Spleen (tissue), 11 donors: Measurements from ENCODE around the gene DPP4. TPM values are rescaled to one million over a fixed set of nuclear protein-coding genes. Genes with fewer than 3 reads are reported as not detected.
A peak's percentile ranks its signal among the peaks of the same experiment; 100 is the strongest.

ENCODE experiments used
- DNase-seq: peaks from one replicate; pipeline ENCODE4 v3.0.0-alpha.2; 2020
- H3K27ac ChIP-seq, 8 donors: fragments of 200-600 bp; sonication (generic) in 7 of 8; 1 replicate in 4 of 8; 2 replicates in 4 of 8; pipeline versions ENCODE4 v1.5.0 to v1.8.0; 2016 to 2021; ENCODE audit warnings: inconsistent platforms in 4 of 8, mild to moderate bottlenecking in 4 of 8, moderate library complexity in 1 of 8
- H3K27me3 ChIP-seq, 7 donors: fragments of 200-600 bp; sonication (generic) in 6 of 7; replicated peaks in 1 of 7; 1 replicate in 4 of 7; 2 replicates in 3 of 7; pipeline versions ENCODE4 v1.5.0 to v1.8.0; 2016 to 2021; ENCODE audit warnings: inconsistent platforms in 3 of 7, mild to moderate bottlenecking in 1 of 7
- H3K36me3 ChIP-seq, 6 donors: fragments of 200-600 bp; sonication (generic) in 5 of 6; 1 replicate in 4 of 6; 2 replicates in 2 of 6; pipeline versions ENCODE4 v1.5.0 to v1.8.0; 2016 to 2021; ENCODE audit warnings: inconsistent platforms in 2 of 6
- H3K4me1 ChIP-seq, 6 donors: fragments of 200-600 bp; sonication (generic) in 5 of 6; 1 replicate in 3 of 6; 2 replicates in 3 of 6; pipeline versions ENCODE4 v1.5.0 to v1.8.0; 2016 to 2021; ENCODE audit warnings: inconsistent platforms in 3 of 6
- H3K4me3 ChIP-seq, 8 donors: fragments of 200-600 bp; sonication (generic) in 7 of 8; 1 replicate in 4 of 8; 2 replicates in 4 of 8; pipeline versions ENCODE4 v1.5.0 to v1.8.0; 2016 to 2021; ENCODE audit warnings: inconsistent platforms in 4 of 8, mild to moderate bottlenecking in 4 of 8, moderate library complexity in 2 of 8
- H3K9me3 ChIP-seq, 8 donors: fragments of 200-600 bp; sonication (generic) in 7 of 8; 1 replicate in 4 of 8; 2 replicates in 4 of 8; pipeline versions ENCODE4 v1.5.0 to v1.8.0; 2016 to 2021; ENCODE audit warnings: inconsistent platforms in 4 of 8
- POLR2A ChIP-seq, 3 donors: fragments of 450-650 bp; IDR thresholded peaks; one replicate each; pipeline ENCODE4 v1.5.1; 2017; ENCODE audit warnings: antibody characterized with exemption in 3 of 3, mild to moderate bottlenecking in 1 of 3
- POLR2AphosphoS5 ChIP-seq, 3 donors: sonication (generic); formaldehyde crosslinking; IDR thresholded peaks; one replicate each; pipeline ENCODE4 v1.5.1; 2017; ENCODE audit warnings: antibody characterized with exemption in 3 of 3
- WGBS, 5 donors: extraction: QIAGEN DNeasy Blood & Tissue Kit in 3 of 5; methylation state at CpG; one replicate each; pipeline versions ENCODE4 v1.1.5 to v1.1.7; 2013 to 2018; 5-methylcytosine and 5-hydroxymethylcytosine counted together
- intact Hi-C: fragments of 100-400 bp; cut with DNase I; formaldehyde crosslinking; loops from one replicate; pipeline ENCODE4 v1.15.0; 2023; ENCODE audit warnings: low total_unique reads
- polyA plus RNA-seq, 3 donors: library from polyadenylated mRNA; stranded (reverse); fragments of 200-250 nt; gene quantifications; one replicate each; pipeline ENCODE4 v1.2.1, GENCODE V29; 2013
- total RNA-seq, 7 donors: library from RNA; depleted of rRNA in 3 of 7; stranded (reverse); fragments of >200 nt in 3 of 7; fragmentation: NEBNext Ultra II Directional in 4 of 7; extraction: Animal tissue kit (Norgen Biotek cat#: 25700) in 4 of 7; gene quantifications; one replicate each; pipeline versions ENCODE4 v1.1.0 to v1.2.1, GENCODE V29; 2016 to 2021
- TF ChIP-seq, protein P1 (sequence below), 11 experiments: fragments of 200-600 bp in 7 of 11; fragments of 450-650 bp in 4 of 11; sonication (generic) in 4 of 11; IDR thresholded peaks in 8 of 11; conservative IDR thresholded peaks in 3 of 11; 1 replicate in 7 of 11; 2 replicates in 4 of 11; pipeline versions ENCODE4 v1.4.0 to v1.8.0; 2016 to 2021; ENCODE audit warnings: antibody characterized with exemption in 11 of 11, inconsistent platforms in 4 of 11, mild to moderate bottlenecking in 1 of 11
- donor health status: healthy with polysubstance abuse.
- donor health status: DM: no; HTN: no; CAD: no; lungs with moderate emphysema.
- donor health status: DM: no; HTN: no; CAD: no.
- donor health status: Bipolar disorder and iron deficiency.
- donor health status: healthy.
- donor health status: DM: no; HTN: no; CAD: no.
- donor health status: DM: yes; HTN: yes; CAD: no.

DPP4 gene
- total and polyA plus RNA-seq, 10 donors, result 1.3 to 28.6 (median 18.4) TPM

DNA sequence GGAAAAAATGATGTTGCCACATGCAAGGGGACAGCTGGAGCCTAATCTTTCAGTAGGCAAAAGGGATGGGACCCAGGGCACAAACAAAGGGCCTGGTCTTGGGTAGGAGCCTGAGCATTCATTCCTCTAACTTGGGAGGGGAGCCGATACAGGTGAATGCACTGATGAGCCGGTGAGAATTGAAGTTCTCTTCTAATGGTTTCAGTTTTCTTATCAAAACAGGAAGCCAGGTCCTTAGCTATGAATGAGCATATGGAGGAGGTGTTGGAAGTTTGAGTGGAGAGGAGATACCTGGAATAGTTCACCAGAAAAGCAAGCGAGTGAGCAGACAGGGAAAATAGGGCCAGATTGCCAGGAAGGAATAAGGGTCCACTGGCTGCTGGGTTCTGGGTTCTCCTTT lies 10.1 kb downstream of the DPP4 start:
- 56 to 67% (median 66%) methylated on average over 3 of the region's 3 CpGs for WGBS, 5 donors
- H3K36me3 ChIP-seq, result no peaks in the 10 kb centered on the region
- no peaks in the 10 kb centered on the region for H3K9me3 ChIP-seq
- TF ChIP-seq POLR2AphosphoS5 (IDR thresholded peaks at IDR 0.05) (no peak), POLR2A (IDR thresholded peaks at IDR 0.05) (no peak)
- TF ChIP-seq, protein P1, sequence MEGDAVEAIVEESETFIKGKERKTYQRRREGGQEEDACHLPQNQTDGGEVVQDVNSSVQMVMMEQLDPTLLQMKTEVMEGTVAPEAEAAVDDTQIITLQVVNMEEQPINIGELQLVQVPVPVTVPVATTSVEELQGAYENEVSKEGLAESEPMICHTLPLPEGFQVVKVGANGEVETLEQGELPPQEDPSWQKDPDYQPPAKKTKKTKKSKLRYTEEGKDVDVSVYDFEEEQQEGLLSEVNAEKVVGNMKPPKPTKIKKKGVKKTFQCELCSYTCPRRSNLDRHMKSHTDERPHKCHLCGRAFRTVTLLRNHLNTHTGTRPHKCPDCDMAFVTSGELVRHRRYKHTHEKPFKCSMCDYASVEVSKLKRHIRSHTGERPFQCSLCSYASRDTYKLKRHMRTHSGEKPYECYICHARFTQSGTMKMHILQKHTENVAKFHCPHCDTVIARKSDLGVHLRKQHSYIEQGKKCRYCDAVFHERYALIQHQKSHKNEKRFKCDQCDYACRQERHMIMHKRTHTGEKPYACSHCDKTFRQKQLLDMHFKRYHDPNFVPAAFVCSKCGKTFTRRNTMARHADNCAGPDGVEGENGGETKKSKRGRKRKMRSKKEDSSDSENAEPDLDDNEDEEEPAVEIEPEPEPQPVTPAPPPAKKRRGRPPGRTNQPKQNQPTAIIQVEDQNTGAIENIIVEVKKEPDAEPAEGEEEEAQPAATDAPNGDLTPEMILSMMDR (IDR thresholded peaks at IDR 0.05 in 8 of 11, conservative IDR thresholded peaks at IDR 0.05 in 3 of 11), result no peak
- no peak overlapping the region for H3K4me3 ChIP-seq
- intact Hi-C loops, result no loop called here
- peak overlapping the region in 4 of 8 donors; percentile 29 to 55 (median 36) for H3K27ac ChIP-seq
- no peaks in the 10 kb centered on the region for H3K27me3 ChIP-seq
- H3K4me1 ChIP-seq, result peaks cover 0 to 24% (median 5%) of the 10 kb centered on the region in 6 donors
- DNase-seq, result no peak

DNA sequence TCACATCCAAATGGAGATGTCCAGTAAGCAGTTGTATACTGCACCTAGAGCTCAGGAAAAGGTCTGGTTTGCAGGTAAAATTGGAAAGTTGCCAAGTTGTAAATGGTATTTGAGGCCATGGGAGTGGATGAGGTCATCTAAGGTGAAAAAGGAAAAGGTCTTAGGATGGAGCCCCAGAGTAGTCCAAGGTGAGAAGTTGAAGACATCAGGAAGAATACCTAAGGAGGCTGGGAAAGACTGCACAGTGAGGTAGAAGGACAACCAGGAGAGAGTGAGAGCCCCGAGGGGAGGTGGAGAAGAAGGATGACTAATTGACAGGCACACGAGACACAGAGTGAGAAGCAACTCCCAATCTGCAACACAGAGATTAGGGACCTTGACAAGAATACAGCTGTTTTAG lies 10.7 kb downstream of the DPP4 start:
- no peak overlapping the region for H3K4me3 ChIP-seq
- no peaks in the 10 kb centered on the region for H3K27me3 ChIP-seq
- WGBS, 5 donors, result 64 to 89% (median 79%) methylated on average over 2 of the region's 2 CpGs
- intact Hi-C loops, result no loop called here
- peak overlapping the region in 4 of 8 donors; percentile 29 to 55 (median 36) for H3K27ac ChIP-seq
- DNase-seq, result no peak
- TF ChIP-seq POLR2A (IDR thresholded peaks at IDR 0.05) (no peak), POLR2AphosphoS5 (IDR thresholded peaks at IDR 0.05) (no peak)
- TF ChIP-seq, protein P1 (IDR thresholded peaks at IDR 0.05 in 8 of 11, conservative IDR thresholded peaks at IDR 0.05 in 3 of 11), result no peak
- H3K9me3 ChIP-seq, result no peaks in the 10 kb centered on the region
- no peaks in the 10 kb centered on the region for H3K36me3 ChIP-seq
- H3K4me1 ChIP-seq, result peaks cover 0 to 24% (median 7%) of the 10 kb centered on the region in 6 donors

DNA sequence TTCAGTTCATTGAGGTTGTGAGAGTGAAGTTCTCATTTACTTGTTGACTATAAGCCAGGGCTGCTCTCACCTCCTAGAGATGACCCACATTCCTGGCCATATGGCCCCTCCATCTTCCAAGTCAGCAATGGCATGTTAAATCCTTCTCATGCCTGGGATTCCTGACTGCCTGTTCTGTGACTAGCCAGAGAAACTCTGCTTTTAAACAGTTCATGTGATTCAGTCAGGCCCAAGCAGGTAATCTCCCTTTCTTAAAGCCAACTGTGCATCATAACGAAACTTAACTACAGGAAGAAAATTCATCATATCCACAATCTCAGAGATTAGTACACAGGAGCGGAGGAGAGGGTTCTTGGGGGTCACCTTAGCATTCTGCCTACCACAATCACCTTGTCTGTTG lies 11.5 kb downstream of the DPP4 start:
- no peak for TF ChIP-seq POLR2AphosphoS5 (IDR thresholded peaks at IDR 0.05)
- no peak for TF ChIP-seq POLR2A (IDR thresholded peaks at IDR 0.05)
- H3K36me3 ChIP-seq, result no peaks in the 10 kb centered on the region
- no peak for DNase-seq
- peaks cover 0 to 2% (median 0%) of the 10 kb centered on the region in 8 donors for H3K9me3 ChIP-seq
- peaks cover 0 to 29% (median 10%) of the 10 kb centered on the region in 6 donors for H3K4me1 ChIP-seq
- WGBS, 5 donors, result 75 to 94% (median 88%) methylated on average over 2 of the region's 2 CpGs
- H3K27me3 ChIP-seq, result no peaks in the 10 kb centered on the region
- no peak overlapping the region for H3K4me3 ChIP-seq
- no peak overlapping the region for H3K27ac ChIP-seq
- intact Hi-C loops, result no loop called here

DNA sequence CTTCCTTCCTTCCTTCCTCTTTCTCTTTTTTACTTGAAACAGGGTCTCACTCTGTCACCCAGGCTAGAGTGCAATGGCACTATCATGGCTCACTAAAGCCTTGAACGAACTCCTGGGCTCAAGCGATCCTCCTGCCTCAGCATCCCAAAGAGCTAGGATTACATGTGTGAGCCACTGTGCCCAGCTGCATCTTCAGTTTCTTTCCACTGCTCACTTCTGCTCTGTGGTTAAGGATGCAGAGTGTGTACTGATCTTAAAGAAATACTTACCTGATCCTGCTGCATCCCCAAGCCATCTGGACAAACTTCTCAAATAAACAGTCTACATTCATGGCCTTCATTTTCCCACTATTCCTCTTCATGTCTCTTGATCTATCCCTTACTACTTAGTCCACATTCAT lies 13.0 kb downstream of the DPP4 start:
- peaks cover 0 to 14% (median 8%) of the 10 kb centered on the region in 8 donors for H3K9me3 ChIP-seq
- H3K4me3 ChIP-seq, result no peak overlapping the region
- TF ChIP-seq, protein P1 (IDR thresholded peaks at IDR 0.05 in 8 of 11, conservative IDR thresholded peaks at IDR 0.05 in 3 of 11), result no peak
- no peaks in the 10 kb centered on the region for H3K36me3 ChIP-seq
- H3K27me3 ChIP-seq, result no peaks in the 10 kb centered on the region
- H3K4me1 ChIP-seq, result peaks cover 0 to 34% (median 10%) of the 10 kb centered on the region in 6 donors
- DNase-seq, result no peak
- no peak overlapping the region for H3K27ac ChIP-seq
- intact Hi-C loops, result no loop called here
- WGBS, 5 donors, result 93 to 100% (median 95%) methylated on average over 2 of the region's 2 CpGs

DNA sequence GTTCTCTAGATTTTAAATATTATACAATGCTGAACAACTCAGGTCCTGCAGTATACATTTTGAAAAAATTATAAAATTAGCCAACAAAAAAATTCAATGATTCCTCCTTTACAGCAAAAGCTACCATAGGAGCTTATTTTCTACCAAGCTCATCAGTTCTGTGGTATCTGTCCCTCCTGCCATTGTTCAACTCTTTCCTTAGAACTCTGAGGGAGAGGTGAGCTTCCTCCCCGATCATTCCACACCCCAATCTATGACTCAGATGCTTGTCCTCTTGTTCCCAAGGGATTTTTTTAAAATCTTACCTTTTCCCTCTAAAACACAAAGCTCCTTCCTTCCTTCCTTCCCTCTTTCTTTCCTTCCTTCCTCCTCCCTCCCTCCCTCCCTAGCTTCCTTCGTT lies 13.5 kb downstream of the DPP4 start:
- no peak for DNase-seq
- 50 to 73% (median 58%) methylated on average over 2 of the region's 2 CpGs for WGBS, 5 donors
- intact Hi-C loops, result no loop called here
- Histone ChIP-seq H3K36me3 (no peaks in the 10 kb centered on the region), H3K9me3 (peaks cover 0 to 14% (median 8%) of the 10 kb centered on the region in 8 donors), H3K4me1 (peaks cover 0 to 34% (median 10%) of the 10 kb centered on the region in 6 donors), H3K4me3 (no peak overlapping the region), H3K27me3 (no peaks in the 10 kb centered on the region), H3K27ac (no peak overlapping the region)
- no peak for TF ChIP-seq POLR2A (IDR thresholded peaks at IDR 0.05)
- no peak for TF ChIP-seq POLR2AphosphoS5 (IDR thresholded peaks at IDR 0.05)
- TF ChIP-seq, protein P1 (IDR thresholded peaks at IDR 0.05 in 8 of 11, conservative IDR thresholded peaks at IDR 0.05 in 3 of 11), result no peak
